AG04450 (cell line): ENCODE data around the gene CIITA. TPM values are rescaled to one million over a fixed set of nuclear protein-coding genes. Genes with fewer than 3 reads are reported as not detected.

Source experiments
- CTCF ChIA-PET: fragments of 300-600, 350-600 bp; formaldehyde crosslinking; extraction: SDS; loops from one replicate; lab custom pipeline; 2022; ENCODE audit warnings: antibody characterized with exemption, inconsistent platforms; lab: Charles Lee
- POLR2A ChIA-PET: fragments of 350-600 bp; formaldehyde crosslinking; extraction: SDS; loops from one replicate; lab custom pipeline; 2021; ENCODE audit warnings: antibody characterized with exemption, inconsistent platforms; lab: Yijun Ruan, JAX
- DNase-seq: peaks from one replicate; pipeline ENCODE4 v3.0.0-alpha.2; 2011; ENCODE audit warnings: low read depth, low spot score
- H3K27ac ChIP-seq: one replicate; pipeline ENCODE4 v1.5.1; 2012; ENCODE audit warnings: low read depth, low read length, control low read depth
- H3K27me3 ChIP-seq: one replicate; pipeline ENCODE4 v1.6.0; 2012; ENCODE audit warnings: low read length; ENCODE audit not compliant: control insufficient read depth, insufficient read depth
- H3K4me3 ChIP-seq: 2 replicates; pipeline ENCODE4 v1.5.1; 2011; ENCODE audit warnings: mild to moderate bottlenecking, low read depth, low read length, control low read depth
- H3K9me3 ChIP-seq: 2 replicates; pipeline ENCODE4 v1.5.1; 2012; ENCODE audit warnings: low read length; ENCODE audit not compliant: control insufficient read depth, insufficient read depth
- polyA plus RNA-seq: library from polyadenylated mRNA; depleted of rRNA; stranded (reverse); fragments of >200 nt; gene quantifications from 2 replicates; pipeline ENCODE4 v1.2.3, GENCODE V29; 2011
- TF ChIP-seq, protein P1 (sequence below): IDR thresholded peaks from 2 replicates; pipeline ENCODE4 v1.5.1; 2011; ENCODE audit warnings: low read depth, low read length, control low read depth, inconsistent platforms

CIITA gene
- polyA plus RNA-seq, 1 experiment = 0.04 TPM

DNA sequence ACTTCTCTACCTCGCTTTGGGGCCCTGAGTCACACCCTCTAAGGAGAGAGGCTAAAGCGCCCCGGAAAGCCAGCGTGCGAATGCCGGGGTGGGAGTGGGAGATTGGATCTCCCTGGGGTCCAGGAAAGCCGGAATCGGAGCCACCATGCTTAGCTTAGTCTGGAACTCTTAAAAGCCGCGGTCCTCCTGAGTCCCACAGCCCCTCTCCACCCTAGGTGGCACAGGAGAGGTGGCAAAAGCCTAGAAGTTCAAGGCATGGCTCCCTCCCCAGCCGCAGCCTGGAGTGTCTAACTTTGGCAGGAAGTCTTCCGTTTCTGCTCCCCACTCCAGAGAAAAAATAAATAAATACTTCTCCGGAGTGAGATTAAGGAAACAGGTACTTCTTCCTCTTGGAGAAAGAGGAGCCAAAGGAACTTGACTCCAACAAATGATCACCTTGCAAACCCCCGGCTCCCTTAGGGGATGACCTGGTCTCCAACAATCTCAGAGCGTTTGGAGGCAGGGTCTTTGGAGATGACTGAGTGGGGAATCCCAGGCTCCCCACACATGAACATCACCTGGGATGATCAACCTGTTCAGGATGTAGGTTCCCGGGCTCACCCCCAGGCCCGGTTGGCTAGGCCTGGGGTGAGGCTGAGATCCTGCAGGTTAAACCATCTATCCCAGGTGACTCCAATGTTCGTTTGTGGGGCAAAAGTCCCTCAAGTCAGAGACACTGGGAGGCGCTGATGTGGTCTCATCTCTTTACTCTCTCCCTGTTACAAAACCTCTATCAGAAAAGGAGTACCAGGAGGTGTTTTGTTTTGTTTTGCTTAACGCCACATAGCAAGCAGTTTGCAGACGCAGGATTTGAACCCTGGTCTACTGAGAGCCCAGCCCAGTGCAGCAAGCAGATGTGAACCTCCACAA, 2.9 kb downstream of the CIITA start:
- no peak for DNase-seq
- Histone ChIP-seq H3K27me3 (peaks cover 29% of the 10 kb centered on the region), H3K27ac (no peak overlapping the region), H3K9me3 (no peaks in the 10 kb centered on the region; the same call in 1 of the 2 replicates), H3K4me3 (no peak overlapping the region)
- TF ChIP-seq, protein P1, sequence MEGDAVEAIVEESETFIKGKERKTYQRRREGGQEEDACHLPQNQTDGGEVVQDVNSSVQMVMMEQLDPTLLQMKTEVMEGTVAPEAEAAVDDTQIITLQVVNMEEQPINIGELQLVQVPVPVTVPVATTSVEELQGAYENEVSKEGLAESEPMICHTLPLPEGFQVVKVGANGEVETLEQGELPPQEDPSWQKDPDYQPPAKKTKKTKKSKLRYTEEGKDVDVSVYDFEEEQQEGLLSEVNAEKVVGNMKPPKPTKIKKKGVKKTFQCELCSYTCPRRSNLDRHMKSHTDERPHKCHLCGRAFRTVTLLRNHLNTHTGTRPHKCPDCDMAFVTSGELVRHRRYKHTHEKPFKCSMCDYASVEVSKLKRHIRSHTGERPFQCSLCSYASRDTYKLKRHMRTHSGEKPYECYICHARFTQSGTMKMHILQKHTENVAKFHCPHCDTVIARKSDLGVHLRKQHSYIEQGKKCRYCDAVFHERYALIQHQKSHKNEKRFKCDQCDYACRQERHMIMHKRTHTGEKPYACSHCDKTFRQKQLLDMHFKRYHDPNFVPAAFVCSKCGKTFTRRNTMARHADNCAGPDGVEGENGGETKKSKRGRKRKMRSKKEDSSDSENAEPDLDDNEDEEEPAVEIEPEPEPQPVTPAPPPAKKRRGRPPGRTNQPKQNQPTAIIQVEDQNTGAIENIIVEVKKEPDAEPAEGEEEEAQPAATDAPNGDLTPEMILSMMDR = no peak
- POLR2A ChIA-PET = no interaction called here
- CTCF ChIA-PET = no interaction called here

DNA sequence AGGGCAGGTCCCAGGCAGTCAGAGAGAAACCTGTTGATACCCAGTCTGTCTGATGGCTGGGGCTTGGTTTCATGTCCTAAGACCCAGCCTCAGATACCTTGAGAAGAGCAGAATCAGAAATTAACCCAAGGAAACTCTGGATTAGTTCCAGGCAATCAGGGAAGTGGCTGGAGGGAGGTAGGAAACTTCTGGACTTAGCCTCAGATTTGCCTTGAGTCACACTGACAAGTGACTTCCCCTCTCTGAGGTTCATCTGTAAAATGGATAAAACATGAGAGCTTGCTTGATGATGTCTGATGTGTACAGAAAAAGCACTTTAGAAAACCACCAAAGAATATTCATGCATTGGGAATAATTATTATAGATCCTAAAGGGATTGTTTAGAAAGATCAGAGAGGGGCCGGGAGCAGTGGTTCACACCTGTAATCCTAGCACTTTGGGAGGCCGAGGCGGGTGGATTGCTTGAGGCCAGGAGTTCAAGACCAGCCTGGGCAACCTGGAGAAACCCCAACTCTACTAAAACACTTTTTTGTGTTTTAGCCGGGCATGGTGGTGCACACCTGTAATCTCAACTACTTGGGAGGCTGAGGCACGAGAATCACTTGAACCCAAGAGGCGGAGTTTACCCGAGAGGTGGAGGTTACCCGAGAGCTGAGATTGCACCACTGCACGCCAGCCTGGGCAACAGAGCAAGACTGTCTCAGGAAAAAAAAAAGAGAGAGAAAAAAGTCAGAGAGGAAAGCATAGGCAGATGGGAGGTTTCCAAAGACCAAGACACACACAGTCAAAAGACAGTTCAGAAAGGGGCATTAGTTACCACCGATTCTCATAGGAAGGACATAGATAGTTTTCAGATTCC, 3.8 kb downstream of the CIITA start:
- CTCF ChIA-PET = no interaction called here
- DNase-seq = no peak
- Histone ChIP-seq H3K27ac (no peak overlapping the region), H3K9me3 (no peaks in the 10 kb centered on the region; the same call in 1 of the 2 replicates), H3K27me3 (peaks cover 25% of the 10 kb centered on the region), H3K4me3 (no peak overlapping the region)
- POLR2A ChIA-PET = no interaction called here
- TF ChIP-seq, protein P1 = no peak

DNA sequence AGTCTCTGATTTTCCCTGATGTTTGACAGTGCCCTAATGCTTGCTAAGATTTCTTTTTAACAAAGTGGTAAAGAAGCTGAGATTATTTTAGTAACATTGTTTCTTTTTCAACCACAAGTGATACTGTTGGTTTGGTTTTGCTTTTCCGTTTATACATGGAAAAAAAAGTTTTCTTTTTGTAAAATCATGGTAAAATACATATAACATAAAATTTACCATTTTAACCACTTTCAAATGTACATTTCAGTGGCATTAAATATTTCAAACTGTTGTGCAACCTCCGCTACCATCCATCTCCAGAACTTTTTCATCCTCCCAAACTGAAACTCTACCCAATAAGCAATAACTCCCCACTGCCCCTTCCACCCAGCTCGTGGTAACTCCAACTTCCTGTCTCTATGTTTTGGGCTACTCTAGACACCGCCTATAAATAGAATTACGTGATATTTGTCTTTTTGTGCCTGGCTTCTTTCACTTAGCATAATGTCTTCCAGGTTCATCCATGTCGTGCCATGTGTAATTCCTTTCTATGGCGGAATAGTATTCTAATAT, 4.6 kb downstream of the CIITA start:
- TF ChIP-seq, protein P1 = no peak
- DNase-seq = no peak
- no peaks in the 10 kb centered on the region; the same call in 1 of the 2 replicates for H3K9me3 ChIP-seq
- H3K4me3 ChIP-seq = no peak overlapping the region
- H3K27ac ChIP-seq = no peak overlapping the region
- H3K27me3 ChIP-seq = peaks cover 27% of the 10 kb centered on the region
- ChIA-PET CTCF (no interaction called here), POLR2A (no interaction called here)

DNA sequence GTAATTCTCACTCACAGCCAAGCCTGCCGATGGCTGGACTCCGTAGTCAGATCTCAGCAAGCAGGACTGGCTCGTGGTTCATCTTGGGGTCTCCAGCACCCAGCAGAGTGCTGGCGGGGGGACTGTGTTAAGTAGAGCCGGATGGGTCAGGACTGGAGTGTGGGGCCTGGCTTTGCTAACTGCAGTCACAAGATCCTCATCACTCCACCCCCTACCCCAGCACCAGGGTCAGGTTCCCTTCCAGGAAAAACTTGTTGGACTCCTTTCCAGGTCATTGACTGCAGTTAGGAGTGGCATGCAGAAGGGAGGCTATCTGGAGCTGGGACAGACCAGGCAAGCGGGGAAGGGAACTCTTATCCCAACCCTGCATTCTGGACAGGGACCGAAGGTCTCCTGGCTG, 6.0 kb downstream of the CIITA start:
- ChIA-PET CTCF (no interaction called here), POLR2A (no interaction called here)
- no peak for DNase-seq
- H3K27me3 ChIP-seq = peaks cover 32% of the 10 kb centered on the region
- no peak overlapping the region for H3K27ac ChIP-seq
- no peak overlapping the region for H3K4me3 ChIP-seq
- TF ChIP-seq, protein P1 = no peak
- no peaks in the 10 kb centered on the region; the same call in 1 of the 2 replicates for H3K9me3 ChIP-seq
